IPS-18a (cell line): Measurements from ENCODE around the gene OSBPL8.

Experiments used
- H3K27ac ChIP-seq: one replicate; pipeline ENCODE4 v1.5.1; 2013; ENCODE audit warnings: low read length
- H3K27me3 ChIP-seq: one replicate; pipeline ENCODE4 v1.6.1; 2013; ENCODE audit warnings: mild to moderate bottlenecking, low read length; ENCODE audit not compliant: control insufficient read depth, insufficient read depth
- H3K36me3 ChIP-seq: one replicate; pipeline ENCODE4 v1.6.1; 2013; ENCODE audit warnings: low read depth, low read length; ENCODE audit not compliant: control insufficient read depth
- H3K4me1 ChIP-seq: one replicate; pipeline ENCODE4 v1.6.1; 2013; ENCODE audit warnings: low read depth, low read length; ENCODE audit not compliant: control insufficient read depth
- H3K4me3 ChIP-seq: one replicate; pipeline ENCODE4 v1.5.1; 2013; ENCODE audit warnings: low read length
- H3K9ac ChIP-seq: one replicate; pipeline ENCODE4 v1.6.1; 2013; ENCODE audit warnings: mild to moderate bottlenecking, low read length, moderate library complexity
- H3K9me3 ChIP-seq: one replicate; pipeline ENCODE4 v1.6.1; 2013; ENCODE audit warnings: low read depth, low read length; ENCODE audit not compliant: control insufficient read depth

Gene OSBPL8

GRCh38 chr12:76457010-76457409, 102.6 kb downstream of the OSBPL8 start:
- no peaks in the 10 kb centered on the region for H3K36me3 ChIP-seq
- H3K9me3 ChIP-seq = no peaks in the 10 kb centered on the region
- H3K4me3 ChIP-seq = no peak overlapping the region
- H3K27ac ChIP-seq = no peak overlapping the region
- no peaks in the 10 kb centered on the region for H3K27me3 ChIP-seq
- H3K4me1 ChIP-seq = no peaks in the 10 kb centered on the region
- no peak overlapping the region for H3K9ac ChIP-seq

DNA sequence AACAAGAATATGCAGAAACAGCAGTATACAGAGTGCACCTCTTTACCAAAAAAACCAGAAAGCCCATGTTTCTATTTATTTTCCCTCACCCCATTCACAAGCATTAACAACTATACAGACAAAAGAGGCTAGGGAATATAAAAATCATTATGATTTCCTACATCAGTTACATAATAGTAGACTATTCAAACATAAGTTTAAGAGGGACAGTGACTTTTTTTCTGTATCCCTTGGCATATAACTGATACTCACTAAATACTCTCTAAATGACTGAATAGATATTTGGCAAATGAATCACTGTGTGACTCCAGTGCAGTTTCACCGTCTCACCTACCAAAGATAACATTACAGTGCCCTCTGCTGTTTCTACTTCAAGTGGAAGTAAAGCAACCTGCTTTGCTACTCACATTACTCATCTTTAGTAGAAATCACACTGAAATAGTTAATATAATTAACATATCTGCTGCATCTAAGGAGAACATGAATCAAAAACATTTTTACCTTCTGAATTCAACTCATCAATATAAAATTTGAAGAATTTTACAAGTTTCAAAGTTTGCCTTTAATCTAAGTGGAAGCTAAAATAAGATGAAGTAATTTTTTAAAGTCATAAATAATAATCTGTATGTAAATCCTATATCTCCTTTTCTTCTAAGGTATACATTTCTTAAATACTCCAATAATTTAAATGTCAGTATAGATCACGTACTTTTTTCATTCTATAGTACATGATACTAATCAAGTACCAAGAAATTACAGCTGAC, 103.8 kb downstream of the OSBPL8 start:
- Histone ChIP-seq H3K9ac (no peak overlapping the region), H3K4me3 (no peak overlapping the region), H3K27me3 (no peaks in the 10 kb centered on the region), H3K27ac (no peak overlapping the region), H3K4me1 (no peaks in the 10 kb centered on the region), H3K9me3 (no peaks in the 10 kb centered on the region), H3K36me3 (no peaks in the 10 kb centered on the region)

GRCh38 chr12:76451528-76451927, 108.0 kb downstream of the OSBPL8 start:
- no peaks in the 10 kb centered on the region for H3K9me3 ChIP-seq
- no peak overlapping the region for H3K4me3 ChIP-seq
- no peak overlapping the region for H3K27ac ChIP-seq
- peaks cover 6% of the 10 kb centered on the region for H3K36me3 ChIP-seq
- H3K4me1 ChIP-seq = no peaks in the 10 kb centered on the region
- no peak overlapping the region for H3K9ac ChIP-seq
- H3K27me3 ChIP-seq = no peaks in the 10 kb centered on the region

- Histone ChIP-seq H3K4me3 (no peak overlapping the region), H3K9ac (no peak overlapping the region), H3K4me1 (no peaks in the 10 kb centered on the region), H3K27ac (no peak overlapping the region), H3K9me3 (no peaks in the 10 kb centered on the region), H3K36me3 (peaks cover 6% of the 10 kb centered on the region), H3K27me3 (no peaks in the 10 kb centered on the region)
Measured at GRCh38 chr12:76450690-76451089, 108.9 kb downstream of the OSBPL8 start.

DNA sequence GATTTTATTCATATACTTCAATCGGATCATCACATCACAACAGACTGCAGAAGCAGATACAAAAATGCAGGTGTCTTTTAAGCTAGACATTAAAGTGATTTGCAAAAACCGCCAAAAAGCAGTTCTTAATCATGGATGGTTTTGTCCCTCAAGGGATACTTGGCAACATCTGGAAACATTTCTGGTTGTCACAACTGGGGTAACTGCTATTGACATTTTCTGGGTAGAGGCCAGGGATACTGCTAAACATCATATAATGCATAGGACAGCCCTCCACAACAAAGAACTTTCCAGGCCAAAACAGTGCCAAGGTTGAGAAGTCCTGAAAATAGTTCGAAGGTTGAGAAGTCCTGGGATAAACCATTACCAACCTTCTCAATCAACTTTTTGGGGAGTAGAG, 109.6 kb downstream of the OSBPL8 start:
- Histone ChIP-seq H3K27ac (no peak overlapping the region), H3K9ac (no peak overlapping the region), H3K4me1 (no peaks in the 10 kb centered on the region), H3K9me3 (no peaks in the 10 kb centered on the region), H3K36me3 (peaks cover 6% of the 10 kb centered on the region), H3K4me3 (no peak overlapping the region), H3K27me3 (no peaks in the 10 kb centered on the region)

GRCh38 chr12:76449583-76449982, 110.0 kb downstream of the OSBPL8 start:
- Histone ChIP-seq H3K9me3 (no peaks in the 10 kb centered on the region), H3K4me3 (no peak overlapping the region), H3K27me3 (no peaks in the 10 kb centered on the region), H3K27ac (no peak overlapping the region), H3K4me1 (no peaks in the 10 kb centered on the region), H3K9ac (no peak overlapping the region), H3K36me3 (peaks cover 6% of the 10 kb centered on the region)

DNA sequence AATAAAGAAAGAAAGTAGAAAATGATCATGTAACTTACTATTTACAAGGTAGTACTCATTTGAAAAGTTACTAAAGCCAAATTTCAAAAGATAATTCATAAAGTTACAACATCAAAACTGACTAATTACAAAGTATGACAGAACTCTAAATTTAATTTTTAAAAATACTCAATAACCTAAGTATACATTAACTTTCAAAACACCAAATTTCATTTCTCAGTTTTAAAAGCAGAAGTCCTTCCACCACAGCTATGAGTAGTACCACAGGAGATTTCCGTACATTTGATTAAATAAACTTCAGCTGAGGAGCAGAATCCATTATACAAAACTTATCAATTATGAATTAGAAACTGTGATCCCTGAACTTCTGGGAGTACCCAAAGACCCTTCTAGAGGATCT, 110.6 kb downstream of the OSBPL8 start:
- H3K36me3 ChIP-seq = peaks cover 6% of the 10 kb centered on the region
- no peaks in the 10 kb centered on the region for H3K27me3 ChIP-seq
- no peak overlapping the region for H3K4me3 ChIP-seq
- no peak overlapping the region for H3K27ac ChIP-seq
- H3K9ac ChIP-seq = no peak overlapping the region
- H3K9me3 ChIP-seq = no peaks in the 10 kb centered on the region
- peaks cover 5% of the 10 kb centered on the region for H3K4me1 ChIP-seq

DNA sequence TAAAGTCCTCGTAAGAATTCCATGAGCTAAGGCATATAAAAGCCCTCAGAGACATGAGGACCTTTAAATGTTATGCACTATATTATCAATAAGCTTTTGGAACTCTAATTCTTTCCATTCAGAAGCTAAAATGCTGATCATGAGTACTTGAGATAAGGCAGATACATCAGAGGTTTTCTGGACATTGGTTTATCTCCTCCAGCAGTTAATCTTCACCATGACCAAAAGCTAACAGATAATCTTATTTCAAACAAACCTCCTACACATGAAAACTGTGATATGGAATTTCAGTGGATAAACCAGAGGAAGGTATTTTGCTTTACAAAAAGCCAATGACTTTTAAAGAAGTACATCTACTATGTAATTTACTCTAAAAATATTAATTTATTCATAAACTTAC, 113.5 kb downstream of the OSBPL8 start:
- peaks cover 6% of the 10 kb centered on the region for H3K36me3 ChIP-seq
- no peak overlapping the region for H3K27ac ChIP-seq
- H3K27me3 ChIP-seq = no peaks in the 10 kb centered on the region
- H3K4me3 ChIP-seq = no peak overlapping the region
- H3K4me1 ChIP-seq = peaks cover 8% of the 10 kb centered on the region
- no peaks in the 10 kb centered on the region for H3K9me3 ChIP-seq
- no peak overlapping the region for H3K9ac ChIP-seq

- H3K9me3 ChIP-seq = no peaks in the 10 kb centered on the region
- no peak overlapping the region for H3K9ac ChIP-seq
- no peak overlapping the region for H3K4me3 ChIP-seq
- H3K27me3 ChIP-seq = no peaks in the 10 kb centered on the region
- peaks cover 6% of the 10 kb centered on the region for H3K36me3 ChIP-seq
- peaks cover 8% of the 10 kb centered on the region for H3K4me1 ChIP-seq
- no peak overlapping the region for H3K27ac ChIP-seq
Measured at GRCh38 chr12:76445462-76445861, 114.1 kb downstream of the OSBPL8 start.

- Histone ChIP-seq H3K9ac (no peak overlapping the region), H3K4me1 (peaks cover 8% of the 10 kb centered on the region), H3K27ac (no peak overlapping the region), H3K27me3 (no peaks in the 10 kb centered on the region), H3K36me3 (peaks cover 1% of the 10 kb centered on the region), H3K4me3 (no peak overlapping the region), H3K9me3 (no peaks in the 10 kb centered on the region)
Measured at GRCh38 chr12:76444408-76444984, 115.1 kb downstream of the OSBPL8 start.

DNA sequence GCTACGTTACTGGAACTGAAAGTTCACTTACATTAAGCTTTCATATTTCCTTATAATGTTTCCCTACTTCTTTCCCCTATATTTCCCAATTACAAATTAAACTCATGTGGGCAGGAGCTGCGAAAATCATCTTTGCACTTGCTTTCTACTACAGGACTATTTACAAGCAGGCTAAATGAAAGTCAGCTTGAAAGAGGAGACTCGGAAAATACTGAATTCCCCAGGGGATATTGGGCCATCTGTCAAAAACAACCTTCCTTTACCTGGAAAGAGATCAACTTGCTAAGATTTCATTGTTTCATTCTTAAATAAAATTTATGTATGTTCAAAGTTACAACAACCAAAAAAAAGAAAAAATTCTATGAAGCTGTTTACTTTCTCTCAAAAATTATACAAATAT, 118.6 kb downstream of the OSBPL8 start:
- no peak overlapping the region for H3K9ac ChIP-seq
- H3K9me3 ChIP-seq = no peaks in the 10 kb centered on the region
- no peaks in the 10 kb centered on the region for H3K27me3 ChIP-seq
- no peaks in the 10 kb centered on the region for H3K36me3 ChIP-seq
- H3K27ac ChIP-seq = no peak overlapping the region
- H3K4me1 ChIP-seq = peaks cover 8% of the 10 kb centered on the region
- no peak overlapping the region for H3K4me3 ChIP-seq

DNA sequence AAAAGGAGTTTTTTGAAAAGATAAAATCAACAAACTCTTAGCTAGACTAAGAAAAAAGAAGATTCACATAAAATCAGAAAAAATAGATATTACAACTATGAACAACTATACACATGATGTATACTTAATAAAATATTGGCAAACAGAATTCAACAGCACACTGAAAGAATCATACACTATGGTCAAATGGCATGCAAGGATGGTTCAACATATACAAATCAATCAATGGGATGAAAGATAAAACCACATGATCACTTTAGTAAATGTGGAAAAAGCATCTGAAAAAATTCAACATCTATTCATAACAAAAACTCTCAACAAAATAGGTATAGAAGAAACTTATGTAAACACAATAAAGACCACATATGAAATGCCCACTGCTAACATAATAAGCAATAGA, 126.8 kb downstream of the OSBPL8 start:
- no peak overlapping the region for H3K9ac ChIP-seq
- no peak overlapping the region for H3K27ac ChIP-seq
- no peaks in the 10 kb centered on the region for H3K36me3 ChIP-seq
- no peaks in the 10 kb centered on the region for H3K27me3 ChIP-seq
- no peaks in the 10 kb centered on the region for H3K4me1 ChIP-seq
- peaks cover 10% of the 10 kb centered on the region for H3K9me3 ChIP-seq
- H3K4me3 ChIP-seq = no peak overlapping the region
